ENCODE measurements around the gene ZCCHC4.
A peak's percentile ranks its signal among the peaks of the same experiment; 100 is the strongest.
"Not testable (repeated sequence)": the region's sequence is repeated elsewhere in the genome, so short reads cannot be mapped to it uniquely, and the experiment has no call there.

Gene ZCCHC4

DNA sequence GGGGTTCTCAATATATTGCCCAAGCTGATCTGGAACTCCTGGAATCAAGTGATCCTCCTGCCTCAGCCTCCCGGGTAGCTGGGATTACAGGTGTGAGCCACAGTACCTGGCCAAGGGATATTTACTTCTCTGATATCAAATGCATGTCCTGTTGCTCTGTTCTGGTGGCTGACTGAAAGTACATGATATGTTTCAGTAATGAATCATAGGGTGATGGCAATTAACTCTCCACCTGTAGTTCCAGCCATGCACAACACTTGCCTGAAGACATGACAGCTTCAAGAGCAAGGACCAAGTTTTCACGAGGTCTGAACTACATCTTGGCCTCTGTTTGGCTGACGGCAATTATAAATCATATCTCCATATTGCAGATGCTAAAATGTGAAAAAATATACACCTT lies 9.1 kb downstream of the ZCCHC4 start:
- no peak for DNase-seq (ENCODE audit: low read depth in 2 of 2)

DNA sequence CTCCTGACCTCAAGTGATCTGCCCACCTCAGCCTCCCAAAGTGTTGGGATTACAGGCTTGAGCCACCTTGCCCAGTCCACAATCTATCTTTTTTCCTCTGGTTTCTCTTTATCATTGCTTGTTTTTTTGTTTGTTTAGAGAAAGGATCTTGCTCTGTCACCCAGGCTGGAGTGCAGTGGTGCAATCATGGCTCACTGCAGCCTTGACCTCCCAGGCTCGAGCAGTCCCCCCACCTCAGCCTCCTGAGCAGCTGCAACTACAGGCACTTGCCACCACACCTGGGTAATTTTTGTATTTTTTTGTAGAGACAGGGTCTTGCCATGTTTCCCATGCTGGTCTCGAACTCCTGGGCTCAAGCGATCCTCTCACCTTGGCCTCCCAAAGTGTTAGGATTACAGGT lies 15.9 kb downstream of the ZCCHC4 start:
- not testable (repeated sequence) for DNase-seq (ENCODE audit: low read depth in 2 of 2)

DNA sequence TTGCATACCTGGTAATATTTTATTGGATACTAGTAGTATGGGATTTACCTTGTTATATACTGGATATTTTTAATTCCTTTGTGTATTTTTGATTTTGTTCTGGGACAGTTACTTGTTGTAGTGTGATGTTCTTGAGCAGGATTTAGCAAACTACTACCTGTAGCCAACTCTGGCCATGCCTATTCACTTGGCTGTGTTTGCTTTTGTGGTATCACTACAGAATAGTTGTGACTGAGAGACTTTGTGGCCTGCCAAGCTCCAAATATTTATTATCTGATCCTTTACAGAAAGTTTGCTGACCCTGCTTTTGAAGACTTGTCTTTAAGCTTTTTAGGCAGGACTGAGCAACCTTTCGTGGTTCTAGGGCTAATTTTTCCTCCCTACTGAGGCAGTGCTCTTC lies 17.8 kb downstream of the ZCCHC4 start:
- DNase-seq (ENCODE audit: low read depth in 2 of 2): no peak

DNA sequence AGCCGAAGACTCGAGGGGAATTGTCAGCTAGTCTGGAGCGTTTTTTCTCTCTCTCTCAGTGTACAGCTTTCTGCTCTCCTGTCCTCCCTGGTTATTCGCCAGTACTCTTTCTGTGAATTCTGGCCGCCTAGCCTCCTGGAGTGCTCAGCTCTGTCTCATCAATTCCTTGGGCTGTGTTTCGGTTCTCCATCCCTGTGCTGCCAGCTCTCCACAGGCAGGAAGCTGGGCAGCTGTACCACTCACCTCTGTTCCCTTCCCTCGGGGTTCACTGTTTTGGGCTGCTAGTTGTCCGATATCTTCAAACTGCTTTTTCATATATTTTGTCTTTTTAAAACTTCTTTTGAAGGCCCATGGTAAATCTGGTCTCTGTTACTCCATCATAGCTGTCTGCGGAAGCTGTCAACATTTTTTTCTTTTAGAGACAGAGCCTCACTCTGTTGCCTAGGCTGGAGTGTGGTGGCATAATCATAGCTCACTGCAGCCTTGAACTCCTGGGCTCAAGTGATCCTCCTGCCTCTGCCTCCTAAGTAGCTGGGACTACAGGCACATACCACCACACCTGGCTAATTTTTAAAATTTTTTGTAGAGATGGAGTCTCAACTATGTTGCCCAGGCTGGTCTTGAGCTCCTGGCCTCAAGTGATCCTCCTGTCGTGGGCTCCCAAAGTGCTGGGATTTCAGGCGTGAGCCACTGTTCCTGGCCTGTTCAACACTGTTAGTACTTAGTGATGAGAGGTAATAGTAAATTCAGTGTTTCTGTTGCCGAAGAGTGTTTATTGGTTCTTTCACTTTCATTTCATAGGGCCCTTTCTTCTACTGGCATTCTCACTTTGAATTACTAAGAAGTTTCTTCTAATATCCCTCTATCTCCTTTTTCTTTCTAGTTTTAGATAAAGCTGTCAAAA lies 18.6 kb downstream of the ZCCHC4 start:
- no peak for DNase-seq (ENCODE audit: low read depth in 2 of 2)

DNA sequence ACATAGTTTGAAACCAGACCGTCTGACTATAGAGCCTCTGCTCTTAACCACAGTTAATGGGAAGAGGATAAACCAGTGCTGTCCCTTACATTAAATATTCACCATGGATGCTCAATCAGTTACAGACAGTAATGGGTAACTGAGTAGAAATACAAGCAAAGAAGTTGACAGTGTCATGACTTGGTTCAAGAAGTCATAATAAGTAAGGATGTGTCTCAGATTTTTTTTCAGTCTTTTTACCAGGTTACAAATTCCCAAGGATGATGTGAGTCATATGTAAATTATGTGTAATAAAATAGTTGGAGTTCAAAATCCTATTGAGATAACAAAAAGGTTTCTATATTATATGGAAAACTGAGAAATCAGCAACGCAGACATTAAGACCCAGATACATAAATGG lies 31.1 kb downstream of the ZCCHC4 start:
- DNase-seq (ENCODE audit: low read depth in 2 of 2): no peak

DNA sequence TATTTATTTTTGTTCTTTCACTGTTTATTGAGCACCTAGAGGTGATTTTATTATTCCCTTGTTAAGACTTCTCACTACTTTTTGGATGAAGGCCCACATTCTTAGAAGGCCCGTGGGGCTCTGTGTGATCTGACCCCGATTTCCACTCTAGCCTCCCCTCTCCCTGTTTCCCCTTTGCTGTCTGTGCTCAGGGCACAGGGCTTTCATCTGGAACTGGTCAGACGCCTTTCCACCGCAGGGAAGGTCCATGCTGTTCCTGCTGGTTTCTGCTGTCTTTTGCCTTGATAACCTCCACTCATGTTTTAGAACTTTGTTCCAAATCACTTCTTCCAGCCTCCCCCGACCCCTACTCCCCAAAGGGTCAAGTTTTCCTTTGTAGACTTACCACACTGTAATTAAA lies 33.2 kb downstream of the ZCCHC4 start:
- DNase-seq (ENCODE audit: low read depth in 2 of 2): no peak

DNA sequence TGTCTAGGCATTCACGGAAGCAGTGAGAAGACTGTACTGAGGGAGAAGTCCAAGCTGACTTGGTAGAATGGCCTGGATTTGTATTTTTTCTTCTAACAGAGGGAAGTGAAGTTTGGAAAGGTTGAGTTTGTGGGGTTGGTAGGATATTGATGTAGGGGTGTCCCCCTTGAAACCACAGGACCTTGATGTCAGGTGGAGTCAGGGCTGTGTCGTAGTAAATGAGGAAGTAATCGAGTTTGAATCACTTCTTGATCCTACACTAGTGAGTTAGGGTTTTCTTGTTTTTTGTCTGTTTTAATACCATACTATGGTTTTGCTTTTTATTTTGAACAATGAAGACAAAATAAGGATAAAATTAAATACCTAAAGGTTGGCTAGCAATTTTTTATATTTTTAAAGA lies 34.3 kb downstream of the ZCCHC4 start:
- DNase-seq (ENCODE audit: low read depth in 2 of 2): no peak

DNA sequence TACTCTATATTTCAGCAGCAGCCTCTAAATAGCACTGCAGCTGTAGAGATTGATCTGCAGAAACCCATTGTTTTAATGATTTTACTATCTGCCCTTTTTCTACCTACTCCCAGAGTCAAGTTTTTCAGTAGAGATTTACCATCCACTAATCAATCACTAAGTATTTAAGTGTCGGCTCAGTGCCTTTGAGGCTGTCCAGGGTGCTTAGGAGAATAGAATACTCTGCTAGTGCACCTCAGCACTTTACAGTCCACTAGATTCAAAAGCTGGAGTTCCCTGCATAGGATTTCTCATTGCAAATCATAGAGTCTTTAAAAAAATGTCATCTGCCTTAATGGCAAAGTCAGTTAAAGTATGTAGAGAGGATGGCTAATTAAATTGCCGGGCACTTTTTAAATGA lies 34.9 kb downstream of the ZCCHC4 start:
- DNase-seq (ENCODE audit: low read depth in 2 of 2): no peak

DNA sequence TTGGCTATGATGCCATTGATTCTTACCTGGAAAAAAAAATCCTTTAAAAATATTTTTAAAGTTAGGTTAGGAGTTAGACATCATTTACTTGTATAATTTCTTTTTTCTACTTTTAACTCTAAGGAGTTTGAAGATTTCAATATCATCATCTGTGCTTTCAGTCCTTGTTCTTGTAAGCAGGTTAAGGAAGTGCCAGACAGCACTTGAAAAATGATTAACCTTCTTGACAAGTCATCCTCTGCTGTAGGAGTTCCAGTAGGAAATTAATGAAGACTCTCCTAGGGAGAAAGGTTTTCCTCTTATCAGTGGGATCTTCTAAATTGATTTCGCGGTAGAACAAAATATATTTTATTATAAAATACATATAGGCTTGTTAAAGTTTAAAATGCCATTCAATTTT lies 35.4 kb downstream of the ZCCHC4 start:
- no peak for DNase-seq (ENCODE audit: low read depth in 2 of 2)

DNA sequence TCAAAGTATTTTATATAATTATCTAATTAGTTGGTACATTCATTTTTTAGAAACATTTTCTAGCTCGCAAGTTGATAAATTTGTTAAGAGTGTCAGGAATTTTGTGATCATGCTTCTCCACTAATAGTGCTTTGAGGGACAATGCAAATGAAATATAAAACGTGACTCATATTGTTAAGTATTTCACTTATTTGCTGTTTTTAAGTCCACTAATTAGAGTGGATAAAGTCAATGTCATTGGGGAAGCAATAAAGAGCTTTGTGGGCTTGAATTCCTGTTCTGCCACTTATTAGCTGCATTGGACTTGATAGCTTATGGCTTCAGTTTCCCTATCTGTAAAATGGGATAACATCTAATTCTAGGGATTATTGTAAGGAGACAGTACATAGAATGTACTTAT lies 38.0 kb downstream of the ZCCHC4 start:
- no peak for DNase-seq (ENCODE audit: low read depth in 2 of 2)

DNA sequence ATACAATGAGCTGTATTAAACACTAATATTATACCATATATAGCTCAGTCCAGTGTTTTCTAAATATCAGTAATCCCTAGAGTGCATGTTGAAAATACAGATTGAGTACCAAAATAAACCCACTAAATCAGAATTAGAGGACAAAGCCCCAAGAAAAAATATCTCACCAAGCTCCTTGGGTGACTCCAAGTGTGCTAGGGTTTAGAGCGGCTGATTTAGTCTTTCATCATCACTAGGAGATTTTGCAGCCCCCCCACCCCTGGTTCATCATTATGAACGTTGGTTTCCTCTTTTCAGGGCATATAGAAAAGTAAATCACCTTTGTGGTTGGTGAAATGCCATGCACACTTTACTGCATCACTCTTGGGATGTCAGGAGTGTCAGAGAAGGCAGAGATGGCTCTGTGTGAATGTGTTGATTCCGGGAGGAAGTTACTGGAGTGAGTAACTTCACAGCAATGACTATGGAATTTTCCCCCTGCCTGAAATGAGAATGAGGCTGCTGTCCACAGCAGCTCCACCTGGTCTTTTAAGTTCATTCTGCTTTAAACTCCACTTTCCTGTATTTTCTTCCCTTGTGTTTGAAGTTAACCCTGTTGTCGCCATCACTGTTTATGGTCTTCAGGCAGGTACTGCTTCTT lies 39.3 kb downstream of the ZCCHC4 start:
- DNase-seq (ENCODE audit: low read depth in 2 of 2): no peak

DNA sequence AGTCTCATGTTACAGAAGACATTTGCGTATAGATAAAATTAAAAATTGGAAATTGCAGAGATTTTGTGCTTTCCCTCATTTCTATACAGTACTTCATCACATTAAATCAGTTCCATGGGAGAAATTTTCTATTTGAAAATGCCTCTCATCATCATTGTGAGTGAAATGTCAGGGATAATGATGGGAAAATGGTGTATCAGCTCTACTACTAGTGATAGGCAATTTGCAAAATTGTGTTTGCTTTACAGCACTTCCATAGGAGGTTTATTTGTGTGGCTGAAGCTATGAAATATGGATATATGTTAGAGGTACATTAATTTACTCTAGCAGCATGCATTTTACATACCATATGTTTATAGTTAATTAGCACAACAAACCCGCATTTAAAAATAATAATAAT lies 43.5 kb downstream of the ZCCHC4 start:
- no peak for DNase-seq (ENCODE audit: low read depth in 2 of 2)

DNA sequence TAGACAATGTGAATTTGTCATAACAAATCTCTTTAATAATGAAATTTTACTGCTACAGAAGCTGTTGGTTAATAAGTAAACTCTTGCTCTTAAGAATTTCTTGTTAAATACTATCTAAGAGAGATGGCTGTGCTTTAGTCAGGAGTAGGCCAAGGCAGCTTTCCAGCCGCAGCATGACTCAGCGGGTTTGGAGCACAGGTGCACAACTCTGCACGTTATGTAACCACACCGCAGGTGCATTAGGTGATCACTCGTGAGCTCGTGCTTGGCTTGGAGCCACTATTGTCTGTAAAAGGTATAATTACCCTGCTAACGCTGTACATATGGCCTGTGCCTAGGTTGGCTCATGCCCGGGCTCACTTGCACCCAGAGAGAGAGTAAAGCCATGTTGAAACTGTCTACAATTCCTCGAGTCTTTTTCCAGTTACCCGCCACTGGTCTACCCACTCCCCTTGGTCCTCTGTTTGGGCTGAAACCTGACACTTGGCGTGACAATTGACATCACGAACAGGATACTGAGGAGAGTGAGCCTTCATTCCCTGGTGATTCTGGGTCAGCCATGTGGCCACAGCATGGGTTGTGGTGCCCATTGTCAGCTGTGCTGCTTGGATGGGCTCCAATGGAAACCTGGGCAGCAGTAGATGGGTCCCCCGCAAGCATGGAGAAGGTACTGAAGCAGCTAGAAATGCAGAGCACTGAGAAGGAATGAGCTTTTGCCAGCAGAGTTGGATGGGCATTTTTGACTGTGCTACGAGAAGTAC lies 46.1 kb downstream of the ZCCHC4 start:
- no peak for DNase-seq (ENCODE audit: low read depth in 2 of 2)

DNA sequence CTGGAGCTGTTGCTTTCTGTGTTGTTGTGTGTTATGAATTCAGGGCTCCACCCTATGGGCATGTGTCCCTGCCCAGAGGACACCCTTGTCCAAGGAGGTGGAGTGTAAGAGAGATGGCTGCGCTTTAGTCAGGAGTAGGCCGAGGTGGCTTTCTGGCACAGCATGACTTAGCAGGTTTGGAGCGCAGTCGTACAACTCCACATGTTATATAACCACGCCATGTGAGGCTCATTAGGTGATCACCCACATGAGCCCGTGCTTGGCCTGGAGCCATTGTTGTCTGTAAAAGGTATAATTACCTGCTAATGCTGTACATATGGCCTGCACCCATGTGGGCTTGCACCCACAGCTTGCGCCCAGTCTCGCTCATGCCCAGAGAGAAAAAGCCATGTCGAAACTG lies 48.7 kb downstream of the ZCCHC4 start:
- no peak for DNase-seq (ENCODE audit: low read depth in 2 of 2)

DNA sequence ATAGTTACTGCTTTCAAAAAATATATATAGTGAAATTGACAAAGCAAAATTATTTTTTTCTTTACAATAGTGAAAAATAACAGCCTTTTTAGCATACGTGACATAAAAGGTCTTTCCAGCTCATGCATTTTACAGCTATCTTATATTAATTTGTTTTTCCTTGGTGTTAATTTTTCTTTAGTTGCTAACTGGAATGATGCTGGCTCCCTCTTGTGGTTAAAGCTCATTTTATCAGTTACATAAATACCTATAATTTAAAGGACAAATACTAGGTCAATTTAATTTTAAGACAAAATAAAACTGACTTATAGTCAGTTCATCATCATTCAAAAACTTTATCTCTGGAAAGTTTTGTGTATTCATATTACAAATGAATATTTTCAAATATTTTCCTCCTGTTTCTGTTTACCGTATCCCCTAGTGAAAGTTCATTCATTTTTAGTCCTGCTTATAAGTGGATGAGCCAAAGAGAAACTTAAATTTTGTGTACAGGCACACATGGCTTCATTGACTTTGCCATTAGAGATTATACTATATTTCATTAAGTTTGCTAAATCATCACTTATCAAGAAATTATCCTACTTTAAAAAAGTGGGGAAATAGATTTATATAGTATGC lies 54.5 kb downstream of the ZCCHC4 start:
- DNase-seq (ENCODE audit: low read depth in 2 of 2): no peak

DNA sequence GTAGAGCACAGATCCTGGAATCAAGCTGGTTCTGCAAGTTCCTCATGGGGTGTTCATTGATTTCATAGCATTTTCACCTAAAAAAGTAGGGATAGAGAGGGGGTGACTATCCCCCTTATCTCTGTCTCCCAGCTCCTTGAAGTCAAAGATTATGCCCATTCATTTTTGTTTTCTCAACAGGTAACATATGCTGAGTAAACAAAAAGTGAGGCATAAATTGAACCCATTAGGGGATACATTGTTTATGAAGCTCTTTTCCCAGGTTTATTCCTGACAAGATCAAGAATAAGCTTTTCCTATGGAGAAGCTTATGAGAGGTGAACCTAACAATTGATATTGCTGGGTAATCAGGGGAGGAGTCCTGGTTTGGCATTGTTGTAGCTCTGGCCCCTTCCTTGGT lies 55.3 kb downstream of the ZCCHC4 start:
- no peak for DNase-seq (ENCODE audit: low read depth in 2 of 2)

DNA sequence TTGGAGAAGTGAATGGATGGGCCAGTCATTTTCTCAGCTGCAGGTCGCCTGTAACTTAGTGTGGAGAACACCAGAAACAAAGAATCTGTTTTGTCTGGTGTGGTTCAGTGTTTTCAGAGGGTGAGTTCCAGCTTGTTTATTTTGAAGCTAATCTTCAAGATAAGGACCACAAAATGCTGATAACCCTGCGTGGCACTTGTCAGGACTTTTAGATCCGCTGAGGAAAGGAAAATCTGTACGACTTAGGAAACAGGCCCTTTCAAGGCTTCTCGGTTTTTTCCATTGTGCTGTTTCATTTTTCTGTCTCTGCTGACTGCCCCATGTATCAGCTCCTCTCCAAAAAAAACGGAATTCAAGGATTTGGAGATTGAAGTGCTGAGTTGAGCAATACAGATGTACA lies 55.7 kb downstream of the ZCCHC4 start:
- no peak for DNase-seq (ENCODE audit: low read depth in 2 of 2)

DNA sequence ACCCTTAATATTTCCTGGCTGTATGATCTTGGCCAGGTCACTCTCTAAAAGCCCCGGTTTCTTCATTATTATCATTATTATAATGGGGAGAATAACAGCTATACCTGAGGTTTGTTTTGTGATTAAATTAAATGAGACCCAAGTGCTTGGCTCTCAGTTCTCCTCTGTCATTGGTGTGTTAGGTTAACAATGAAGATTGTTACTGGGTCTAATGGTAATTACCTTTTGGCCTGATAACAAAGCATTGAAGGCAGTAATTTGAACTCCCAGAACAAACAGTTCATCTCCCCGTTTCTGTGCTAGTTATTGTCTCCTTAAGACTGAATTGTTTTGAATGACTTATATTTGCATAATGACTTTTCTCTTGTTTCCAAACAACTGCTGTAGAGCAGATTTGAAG lies 57.7 kb downstream of the ZCCHC4 start:
- DNase-seq (ENCODE audit: low read depth in 2 of 2): no peak

DNA sequence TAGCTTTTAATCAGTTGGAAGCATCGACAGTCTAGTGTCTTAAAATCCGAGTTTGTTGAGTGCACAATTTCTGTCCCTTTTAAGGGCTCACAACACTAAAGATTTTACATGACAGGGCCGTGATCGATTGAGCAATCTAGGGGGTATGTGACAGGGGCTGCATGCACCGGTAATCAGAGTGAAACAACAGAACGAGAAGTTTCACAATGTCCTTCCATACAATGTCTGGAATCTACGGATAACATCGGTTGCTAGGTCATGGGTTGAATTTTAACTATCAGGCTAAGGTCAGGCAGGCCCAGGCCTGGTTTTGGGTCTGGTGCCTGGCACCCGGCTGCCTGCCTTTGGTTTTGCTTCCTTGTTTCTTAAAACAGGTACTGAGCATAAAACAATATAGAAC lies 60.0 kb downstream of the ZCCHC4 start:
- not testable (repeated sequence) for DNase-seq (ENCODE audit: low read depth in 2 of 2)

DNA sequence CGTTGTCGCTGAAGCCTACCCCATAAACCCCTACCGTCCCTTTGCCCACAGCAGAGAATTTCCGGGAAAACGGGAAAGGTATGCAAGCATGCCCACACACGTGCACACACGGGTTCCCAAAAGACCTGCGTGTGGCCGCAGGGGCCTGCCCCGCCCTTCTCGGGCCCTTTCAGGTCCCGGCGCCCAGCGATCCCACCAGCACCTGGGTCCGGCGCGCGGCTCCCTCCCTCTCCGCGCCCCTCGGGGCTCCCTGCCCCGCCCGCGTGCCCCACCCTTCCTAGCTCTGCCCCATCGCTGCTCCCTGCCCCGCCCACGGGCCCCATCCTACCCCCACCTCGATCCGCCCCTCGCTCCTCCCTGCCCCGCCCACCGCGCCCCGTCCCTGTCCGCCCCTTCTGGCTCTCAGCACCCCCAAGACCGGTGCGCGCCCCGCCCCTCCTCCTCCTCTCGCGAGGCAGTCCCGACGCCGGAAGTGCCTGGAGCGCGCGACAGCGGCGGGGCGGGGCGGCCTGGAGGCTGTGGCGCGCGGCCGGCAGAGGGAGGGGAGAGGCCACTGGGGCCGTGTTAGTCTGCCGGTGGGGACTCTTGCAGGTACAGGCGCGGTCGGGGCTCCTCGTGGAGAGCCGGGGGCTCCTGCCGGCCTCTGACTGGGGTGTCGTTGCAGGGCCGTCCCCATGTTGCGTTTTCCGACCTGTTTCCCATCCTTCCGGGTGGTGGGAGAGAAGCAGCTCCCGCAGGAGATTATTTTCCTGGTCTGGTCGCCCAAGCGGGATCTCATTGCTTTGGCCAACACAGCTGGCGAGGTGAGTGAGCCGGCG lies 64.4 kb downstream of the ZCCHC4 start, which contains the start of gene ANAPC4:
Gene ANAPC4, plus strand, starts transcription at position 510 of the 818 bp plus-strand sequence. Its CDS starts 165 bp downstream, at position 675.
- DNase-seq (ENCODE audit: low read depth in 2 of 2): peak; percentile 98 to 99

Data from stimulated activated CD8-positive, alpha-beta memory T cell treated with anti-CD3 and anti-CD28 coated beads, Interleukin-7, amount 100 ng/mL, for 1 hour (primary cell).